Measurements from ENCODE around the gene TMCC3. TPM values are rescaled to one million over a fixed set of nuclear protein-coding genes. Genes with fewer than 3 reads are reported as not detected.
"Not testable (repeated sequence)": the region's sequence is repeated elsewhere in the genome, so short reads cannot be mapped to it uniquely, and the experiment has no call there.

Gene TMCC3, protein sequence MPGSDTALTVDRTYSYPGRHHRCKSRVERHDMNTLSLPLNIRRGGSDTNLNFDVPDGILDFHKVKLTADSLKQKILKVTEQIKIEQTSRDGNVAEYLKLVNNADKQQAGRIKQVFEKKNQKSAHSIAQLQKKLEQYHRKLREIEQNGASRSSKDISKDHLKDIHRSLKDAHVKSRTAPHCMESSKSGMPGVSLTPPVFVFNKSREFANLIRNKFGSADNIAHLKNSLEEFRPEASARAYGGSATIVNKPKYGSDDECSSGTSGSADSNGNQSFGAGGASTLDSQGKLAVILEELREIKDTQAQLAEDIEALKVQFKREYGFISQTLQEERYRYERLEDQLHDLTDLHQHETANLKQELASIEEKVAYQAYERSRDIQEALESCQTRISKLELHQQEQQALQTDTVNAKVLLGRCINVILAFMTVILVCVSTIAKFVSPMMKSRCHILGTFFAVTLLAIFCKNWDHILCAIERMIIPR
- 0.05 and 0.14 TPM in 2 replicates for total RNA-seq

DNA sequence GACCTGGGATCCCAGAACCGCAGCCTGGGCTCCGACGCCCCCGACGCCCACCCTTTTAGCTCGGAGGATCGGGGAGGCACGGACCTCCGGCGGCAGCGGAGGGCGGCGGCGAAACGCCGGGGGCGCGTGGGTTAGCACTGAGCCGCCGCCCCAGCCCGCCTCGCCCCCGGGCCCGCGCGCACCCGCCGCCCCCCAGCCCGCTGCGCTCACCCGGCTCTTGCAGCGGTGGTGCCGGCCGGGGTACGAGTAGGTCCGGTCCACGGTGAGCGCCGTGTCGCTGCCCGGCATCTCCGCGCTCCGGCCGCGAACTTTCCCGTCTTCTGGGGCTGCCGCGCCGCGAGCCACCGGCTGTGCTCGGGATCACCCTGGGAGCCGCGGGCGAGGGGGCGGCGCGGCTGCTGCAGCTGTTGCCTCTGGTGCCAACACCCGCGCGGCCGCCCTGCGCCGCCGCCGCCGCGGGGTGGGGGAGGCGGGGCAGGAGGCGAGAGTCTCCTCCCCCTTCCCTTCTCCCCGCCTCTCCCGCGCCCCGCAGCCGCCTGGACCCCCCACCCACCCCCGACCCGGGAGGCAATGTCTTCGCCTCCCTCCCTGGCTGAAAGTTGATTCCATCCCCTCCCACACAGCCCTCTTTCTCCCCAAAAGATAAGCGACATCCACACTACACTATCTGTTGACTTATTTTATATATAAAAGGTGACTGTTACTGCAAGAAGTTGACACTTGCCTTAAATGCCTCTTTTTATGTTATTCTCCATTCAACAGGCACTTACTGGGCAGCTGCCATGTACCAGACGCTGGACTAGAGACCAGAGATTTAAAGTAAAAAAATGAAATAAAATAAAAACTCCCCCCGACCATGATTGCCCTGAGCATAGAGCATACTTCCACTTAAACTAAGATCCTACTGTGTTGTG is at the start of gene TMCC3:
TMCC3 (minus strand) TSS at position 415 of the 914 bp plus-strand sequence; CDS start at position 288, 127 bp downstream.
- no peaks in the 10 kb centered on the region for H3K9me3 Mint-ChIP-seq
- no peak for DNase-seq (ENCODE audit: low spot score)
- H3K4me1 Mint-ChIP-seq (ENCODE audit: low read depth): peaks cover 14% of the 10 kb centered on the region
- peak within 1 kb of the TSS; percentile 76 for H3K4me3 Mint-ChIP-seq (ENCODE audit: low read depth)
- H3K27ac Mint-ChIP-seq: no peak within 1 kb of the TSS
- H3K27me3 Mint-ChIP-seq (ENCODE audit: low read depth): peaks cover 69% of the 10 kb centered on the region
- intact Hi-C loops (cut with micrococcal nuclease): no loop called here
- no peaks in the 10 kb centered on the region for H3K36me3 Mint-ChIP-seq (ENCODE audit: low read depth)

DNA sequence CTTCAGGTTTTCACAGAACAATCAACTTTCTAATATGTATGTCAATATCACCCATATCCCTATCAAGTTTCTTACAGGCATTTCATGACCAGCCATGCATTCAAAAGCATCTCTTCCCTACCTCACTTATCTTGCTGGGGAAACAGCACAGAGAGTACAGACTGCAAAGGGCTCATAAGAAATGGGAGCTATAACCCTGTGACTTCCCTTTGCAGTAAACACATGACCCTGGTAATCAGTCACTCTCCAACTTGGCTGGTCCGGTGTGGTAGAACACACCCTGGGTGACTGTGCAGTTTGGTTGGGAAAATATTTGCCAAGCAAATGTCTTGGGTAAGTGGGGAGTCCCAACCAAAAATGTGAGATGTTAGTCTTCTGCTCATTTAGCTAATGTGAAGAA is 49.4 kb upstream of the TMCC3 start:
- Mint-ChIP-seq H3K4me3 (ENCODE audit: low read depth) (no peak overlapping the region), H3K27me3 (ENCODE audit: low read depth) (peaks cover 26% of the 10 kb centered on the region), H3K27ac (no peak overlapping the region), H3K4me1 (ENCODE audit: low read depth) (no peaks in the 10 kb centered on the region), H3K9me3 (no peaks in the 10 kb centered on the region), H3K36me3 (ENCODE audit: low read depth) (no peaks in the 10 kb centered on the region)
- no peak for DNase-seq (ENCODE audit: low spot score)
- intact Hi-C loops (cut with micrococcal nuclease): no loop called here

DNA sequence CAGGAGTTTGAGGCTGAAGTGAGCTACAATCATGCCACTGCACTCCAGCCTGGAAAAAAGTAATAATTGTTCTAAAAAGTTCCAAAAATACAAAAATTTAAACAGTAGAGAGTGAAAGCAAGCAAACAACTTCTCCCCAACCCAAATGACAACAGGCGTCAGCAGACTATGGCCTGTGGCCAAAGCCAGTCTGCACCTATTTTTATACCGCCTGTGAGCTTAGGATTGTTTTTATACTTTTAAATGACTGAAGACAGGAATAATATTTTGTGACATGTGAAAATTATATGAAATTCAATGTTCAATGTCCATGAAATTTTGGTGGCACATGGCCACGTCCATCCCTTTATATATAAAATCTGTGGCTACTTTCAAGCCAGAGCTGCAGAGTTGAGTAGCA is 48.2 kb upstream of the TMCC3 start:
- intact Hi-C loops (cut with micrococcal nuclease): no loop called here
- H3K4me1 Mint-ChIP-seq (ENCODE audit: low read depth): no peaks in the 10 kb centered on the region
- no peaks in the 10 kb centered on the region for H3K36me3 Mint-ChIP-seq (ENCODE audit: low read depth)
- H3K27me3 Mint-ChIP-seq (ENCODE audit: low read depth): peaks cover 22% of the 10 kb centered on the region
- H3K27ac Mint-ChIP-seq: no peak overlapping the region
- no peak for DNase-seq (ENCODE audit: low spot score)
- H3K9me3 Mint-ChIP-seq: no peaks in the 10 kb centered on the region
- no peak overlapping the region for H3K4me3 Mint-ChIP-seq (ENCODE audit: low read depth)

DNA sequence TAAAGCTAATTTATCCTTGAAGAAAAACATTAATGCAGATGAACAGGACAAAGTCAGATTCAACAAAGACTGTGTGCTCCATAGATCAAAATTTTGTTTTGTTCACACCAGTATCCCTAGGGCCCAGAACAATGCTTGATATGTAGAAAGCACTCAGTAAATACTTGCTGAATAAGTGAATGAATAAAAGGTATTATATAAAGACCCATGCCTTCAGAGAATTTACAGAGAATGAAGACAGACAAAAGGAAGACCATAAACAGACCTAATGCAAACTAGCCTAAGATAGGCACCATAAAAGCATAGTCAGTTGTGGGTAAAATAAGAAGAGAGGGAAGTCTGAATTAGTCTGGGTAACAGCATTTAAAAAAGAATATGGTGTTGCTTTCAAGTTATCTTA is 47.3 kb upstream of the TMCC3 start:
- intact Hi-C loops (cut with micrococcal nuclease): no loop called here
- no peak overlapping the region for H3K4me3 Mint-ChIP-seq (ENCODE audit: low read depth)
- no peak overlapping the region for H3K27ac Mint-ChIP-seq
- peaks cover 20% of the 10 kb centered on the region for H3K27me3 Mint-ChIP-seq (ENCODE audit: low read depth)
- no peaks in the 10 kb centered on the region for H3K36me3 Mint-ChIP-seq (ENCODE audit: low read depth)
- no peaks in the 10 kb centered on the region for H3K9me3 Mint-ChIP-seq
- no peak for DNase-seq (ENCODE audit: low spot score)
- H3K4me1 Mint-ChIP-seq (ENCODE audit: low read depth): no peaks in the 10 kb centered on the region

DNA sequence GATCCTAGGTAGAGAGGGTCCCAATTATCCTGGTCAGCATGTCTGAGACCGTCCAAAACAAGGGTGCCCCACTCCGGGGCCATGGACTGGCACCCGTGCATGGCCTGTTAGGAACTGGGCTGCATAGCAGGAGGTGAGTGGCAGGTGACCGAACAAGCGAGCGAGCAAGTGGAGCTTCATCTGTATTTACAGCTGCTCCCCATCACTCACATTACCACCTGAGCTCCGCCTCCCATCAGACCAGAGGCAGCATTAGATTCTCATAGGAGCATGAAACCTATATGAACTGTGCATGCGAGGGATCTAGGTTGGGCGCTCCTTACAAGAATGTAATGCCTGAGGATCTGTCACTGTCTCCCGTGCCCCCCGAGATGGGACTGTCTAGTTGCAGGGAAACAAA is 44.4 kb upstream of the TMCC3 start:
- no peak overlapping the region for H3K4me3 Mint-ChIP-seq (ENCODE audit: low read depth)
- no peak overlapping the region for H3K27ac Mint-ChIP-seq
- DNase-seq (ENCODE audit: low spot score): no peak
- intact Hi-C loops (cut with micrococcal nuclease): no loop called here
- H3K4me1 Mint-ChIP-seq (ENCODE audit: low read depth): no peaks in the 10 kb centered on the region
- H3K9me3 Mint-ChIP-seq: no peaks in the 10 kb centered on the region
- H3K36me3 Mint-ChIP-seq (ENCODE audit: low read depth): no peaks in the 10 kb centered on the region
- H3K27me3 Mint-ChIP-seq (ENCODE audit: low read depth): peaks cover 11% of the 10 kb centered on the region

DNA sequence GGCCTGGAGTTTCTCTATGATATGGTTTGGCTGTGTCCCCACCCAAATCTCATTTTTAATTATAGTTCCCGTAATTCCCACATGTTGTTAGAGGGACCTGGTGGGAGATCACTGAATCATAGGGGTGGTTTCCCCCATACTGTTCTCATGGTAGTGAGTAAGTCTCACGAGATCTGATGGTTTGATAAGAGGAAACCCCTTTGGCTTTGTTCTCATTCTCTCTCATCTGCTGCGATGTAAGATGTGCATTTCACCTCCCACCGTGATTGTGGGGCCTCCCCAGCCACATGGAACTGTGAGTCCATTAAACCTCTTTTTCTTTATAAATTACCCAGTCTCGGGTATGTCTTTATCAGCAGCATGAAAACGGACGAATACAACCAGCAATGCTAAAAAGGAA is 42.5 kb upstream of the TMCC3 start:
- intact Hi-C loops (cut with micrococcal nuclease); H3K9me3 Mint-ChIP-seq; DNase-seq (ENCODE audit: low spot score); H3K4me3 Mint-ChIP-seq (ENCODE audit: low read depth); H3K36me3 Mint-ChIP-seq (ENCODE audit: low read depth); H3K27ac Mint-ChIP-seq; H3K27me3 Mint-ChIP-seq (ENCODE audit: low read depth); H3K4me1 Mint-ChIP-seq (ENCODE audit: low read depth): not testable (repeated sequence)

DNA sequence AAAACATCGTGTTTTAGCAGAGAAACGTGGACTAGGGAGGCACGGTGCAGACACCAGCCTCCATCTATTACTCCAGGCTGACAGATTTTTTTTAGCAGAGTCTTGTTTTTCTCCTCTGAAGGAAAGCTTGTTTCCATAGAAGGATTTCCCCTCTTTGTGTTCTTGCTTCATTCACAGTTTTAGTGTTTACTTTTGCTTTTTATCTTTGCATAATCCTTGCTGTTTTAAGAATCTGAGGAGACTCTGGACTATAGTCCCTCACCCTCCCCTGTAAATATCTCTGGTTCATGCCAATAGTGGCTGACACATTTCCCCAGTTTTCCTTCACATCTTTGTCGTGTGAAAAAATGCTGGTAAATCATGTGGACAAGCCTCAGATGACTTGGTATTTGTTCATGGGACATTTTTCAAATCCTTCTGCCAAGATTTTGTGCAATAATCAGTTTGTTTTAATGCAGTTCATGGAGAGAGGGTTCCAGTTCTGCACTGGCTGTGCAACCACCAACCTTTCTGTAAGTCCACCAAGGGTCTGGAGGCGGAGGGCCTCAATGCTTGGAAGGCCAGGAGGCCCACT is 39.9 kb upstream of the TMCC3 start:
- Mint-ChIP-seq H3K27me3 (ENCODE audit: low read depth) (peaks cover 4% of the 10 kb centered on the region), H3K4me1 (ENCODE audit: low read depth) (no peaks in the 10 kb centered on the region), H3K36me3 (ENCODE audit: low read depth) (no peaks in the 10 kb centered on the region), H3K27ac (no peak overlapping the region), H3K4me3 (ENCODE audit: low read depth) (no peak overlapping the region), H3K9me3 (no peaks in the 10 kb centered on the region)
- DNase-seq (ENCODE audit: low spot score): no peak
- intact Hi-C loops (cut with micrococcal nuclease): no loop called here

DNA sequence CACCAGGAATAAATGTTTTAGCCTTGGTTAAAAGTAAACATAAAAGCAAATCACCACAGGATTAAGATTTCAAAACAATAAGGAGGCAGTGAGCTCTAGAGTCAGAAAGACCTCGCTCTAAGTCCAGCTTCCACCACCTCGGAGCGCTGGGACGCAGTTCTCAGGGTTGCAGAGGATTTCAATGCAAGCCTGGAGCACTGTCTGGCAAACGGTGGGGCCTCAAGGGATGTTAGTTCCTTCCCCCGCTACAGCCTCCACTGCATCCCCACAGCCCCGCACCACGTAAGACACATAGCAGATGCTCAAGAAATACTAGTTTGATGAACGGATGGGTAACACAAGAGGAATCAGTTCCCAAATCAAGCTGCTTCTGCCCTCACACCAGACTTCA is 39.3 kb upstream of the TMCC3 start:
- Mint-ChIP-seq H3K36me3 (ENCODE audit: low read depth) (no peaks in the 10 kb centered on the region), H3K27ac (no peak overlapping the region), H3K27me3 (ENCODE audit: low read depth) (peaks cover 4% of the 10 kb centered on the region), H3K4me3 (ENCODE audit: low read depth) (no peak overlapping the region), H3K9me3 (no peaks in the 10 kb centered on the region), H3K4me1 (ENCODE audit: low read depth) (no peaks in the 10 kb centered on the region)
- intact Hi-C loops (cut with micrococcal nuclease): no loop called here
- DNase-seq (ENCODE audit: low spot score): no peak

DNA sequence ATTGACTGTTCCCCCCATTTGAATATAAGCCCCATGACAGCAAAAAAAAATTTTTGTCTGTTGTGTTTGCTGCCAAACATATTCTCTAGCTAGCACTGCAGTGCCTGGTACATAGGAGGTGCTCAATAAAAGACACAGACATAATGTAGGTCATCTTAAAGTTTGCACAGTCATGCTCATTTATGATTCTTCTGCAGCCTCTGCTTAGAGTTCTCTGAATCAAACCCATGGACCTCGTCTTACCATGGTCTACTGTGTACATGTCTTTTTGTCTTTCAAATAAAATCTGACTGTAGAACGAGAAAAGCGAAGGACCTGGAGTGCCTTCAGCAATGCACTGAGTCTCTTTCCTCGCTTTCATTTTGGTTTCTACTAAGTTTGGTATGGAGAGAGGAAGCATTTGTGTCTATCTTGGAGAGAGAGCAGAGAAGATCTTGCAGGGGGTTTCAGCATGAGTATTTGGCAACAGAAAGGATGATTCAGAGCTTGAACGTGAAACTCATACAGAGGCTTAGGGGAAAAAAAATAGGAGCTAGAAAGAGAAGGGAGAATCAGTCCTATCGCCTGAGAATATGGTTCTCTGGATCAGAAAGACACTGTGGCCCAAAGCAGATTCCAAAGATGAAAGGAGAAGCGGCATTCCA is 38.8 kb upstream of the TMCC3 start:
- peaks cover 4% of the 10 kb centered on the region for H3K27me3 Mint-ChIP-seq (ENCODE audit: low read depth)
- H3K4me3 Mint-ChIP-seq (ENCODE audit: low read depth): no peak overlapping the region
- DNase-seq (ENCODE audit: low spot score): no peak
- H3K4me1 Mint-ChIP-seq (ENCODE audit: low read depth): no peaks in the 10 kb centered on the region
- intact Hi-C loops (cut with micrococcal nuclease): no loop called here
- H3K27ac Mint-ChIP-seq: no peak overlapping the region
- H3K9me3 Mint-ChIP-seq: no peaks in the 10 kb centered on the region
- no peaks in the 10 kb centered on the region for H3K36me3 Mint-ChIP-seq (ENCODE audit: low read depth)

DNA sequence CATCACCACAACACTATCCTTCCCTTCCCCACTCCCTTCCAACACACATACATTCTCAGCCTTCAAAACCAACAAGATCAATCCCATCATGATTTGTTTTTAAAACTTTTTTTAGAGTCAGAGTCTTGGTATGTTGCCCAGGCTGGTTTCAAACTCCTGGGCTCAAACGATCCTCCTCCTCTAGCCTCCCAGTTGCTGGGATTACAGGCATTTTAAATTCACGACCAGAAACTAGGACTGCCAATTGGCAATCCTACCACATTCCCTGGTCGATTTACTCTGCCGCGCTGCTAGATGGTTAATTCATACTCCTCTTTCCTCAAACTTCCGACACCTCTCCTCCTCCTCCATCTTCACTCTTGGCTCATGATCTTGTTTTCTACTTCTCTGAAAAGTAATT is 37.5 kb upstream of the TMCC3 start:
- Mint-ChIP-seq H3K4me1 (ENCODE audit: low read depth) (no peaks in the 10 kb centered on the region), H3K36me3 (ENCODE audit: low read depth) (no peaks in the 10 kb centered on the region), H3K9me3 (no peaks in the 10 kb centered on the region), H3K27me3 (ENCODE audit: low read depth) (peaks cover 2% of the 10 kb centered on the region), H3K27ac (no peak overlapping the region), H3K4me3 (ENCODE audit: low read depth) (no peak overlapping the region)
- intact Hi-C loops (cut with micrococcal nuclease): no loop called here
- DNase-seq (ENCODE audit: low spot score): no peak

DNA sequence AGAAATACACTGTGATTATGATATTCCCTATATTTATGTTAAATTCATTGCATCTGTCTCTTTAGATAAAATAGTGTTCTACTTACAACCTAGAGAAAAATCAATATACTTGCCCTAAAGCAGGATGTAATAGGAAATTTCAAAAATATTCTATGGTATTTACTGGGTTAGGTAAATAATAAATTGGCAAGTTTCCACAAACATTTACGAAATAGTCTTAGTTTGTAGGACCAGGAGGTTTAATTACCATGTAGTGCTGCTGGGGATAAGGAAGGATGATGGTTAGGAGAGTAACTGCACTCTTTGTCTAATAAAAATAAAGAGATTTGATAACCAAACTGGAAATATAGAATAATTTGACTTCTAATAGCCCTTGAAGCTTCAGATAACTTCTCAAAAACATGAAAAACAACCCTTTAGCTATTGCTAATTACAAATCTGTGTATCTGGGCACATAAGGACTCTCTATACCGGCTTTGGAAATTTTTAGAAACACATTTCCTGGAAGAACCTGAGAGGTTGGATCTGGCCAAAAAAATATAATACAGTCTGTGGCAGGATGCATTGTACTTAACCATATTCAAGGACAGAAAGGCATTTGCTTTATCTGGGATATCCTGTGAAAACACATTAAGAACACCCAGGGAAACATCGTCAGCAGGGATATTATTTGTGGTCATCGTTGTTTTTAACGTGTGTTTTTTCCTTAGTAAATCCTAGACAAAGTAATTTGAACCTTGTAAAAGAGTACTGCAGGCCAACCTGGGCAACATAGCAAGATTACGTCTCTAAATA is 36.7 kb upstream of the TMCC3 start:
- no peaks in the 10 kb centered on the region for H3K9me3 Mint-ChIP-seq
- H3K27me3 Mint-ChIP-seq (ENCODE audit: low read depth): peaks cover 2% of the 10 kb centered on the region
- H3K4me1 Mint-ChIP-seq (ENCODE audit: low read depth): no peaks in the 10 kb centered on the region
- H3K27ac Mint-ChIP-seq: no peak overlapping the region
- intact Hi-C loops (cut with micrococcal nuclease): no loop called here
- H3K4me3 Mint-ChIP-seq (ENCODE audit: low read depth): no peak overlapping the region
- no peak for DNase-seq (ENCODE audit: low spot score)
- no peaks in the 10 kb centered on the region for H3K36me3 Mint-ChIP-seq (ENCODE audit: low read depth)

Data from activated T-helper 2 cell treated with anti-CD3 and anti-CD28 coated beads, Interferon-gamma antibody, Interleukin-2, Interleukin-4, amounts not matched to agents 10 μg/mL and 5 μg/mL and 100 μg/mL, durations not matched to agents 14 hours and 24 hours and 36 hours (primary cell).